WI38 (cell line): ENCODE data around the gene GFAP.

Source experiments
- H3K4me3 ChIP-seq: 2 replicates; pipeline ENCODE4 v1.5.1; 2011; ENCODE audit warnings: low read depth, mild to moderate bottlenecking, control low read depth, low read length
- CTCF ChIP-seq: IDR thresholded peaks from 2 replicates; pipeline ENCODE4 v1.5.1; 2012; ENCODE audit warnings: low read depth, mild to moderate bottlenecking, control low read depth, low read length

Gene GFAP

GRCh38 chr17:44940317-44940716 lies 25.0 kb upstream of the GFAP start:
- TF ChIP-seq CTCF, result no peak
- no peak overlapping the region for H3K4me3 ChIP-seq

DNA sequence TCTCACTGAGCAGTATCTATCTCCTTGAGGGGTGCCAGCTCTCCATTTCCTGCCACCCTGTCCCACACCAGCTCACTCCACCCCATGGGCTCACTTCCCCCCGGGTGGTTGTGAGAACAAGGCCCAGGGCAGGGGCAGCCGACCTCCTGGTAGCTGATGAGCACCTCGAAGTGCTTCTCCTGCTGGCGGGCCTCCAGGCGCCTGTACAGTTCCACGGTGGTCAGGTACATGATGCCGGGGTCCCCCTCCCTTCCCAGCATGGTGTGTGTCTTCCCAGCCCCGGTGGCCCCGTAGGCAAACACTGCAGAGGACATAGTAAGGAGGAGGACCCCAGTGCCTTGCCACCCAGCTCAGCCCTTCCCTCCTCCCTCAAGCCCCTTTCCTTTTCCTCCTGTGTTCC lies 19.8 kb upstream of the GFAP start:
- H3K4me3 ChIP-seq, result no peak overlapping the region
- TF ChIP-seq CTCF, result no peak

DNA sequence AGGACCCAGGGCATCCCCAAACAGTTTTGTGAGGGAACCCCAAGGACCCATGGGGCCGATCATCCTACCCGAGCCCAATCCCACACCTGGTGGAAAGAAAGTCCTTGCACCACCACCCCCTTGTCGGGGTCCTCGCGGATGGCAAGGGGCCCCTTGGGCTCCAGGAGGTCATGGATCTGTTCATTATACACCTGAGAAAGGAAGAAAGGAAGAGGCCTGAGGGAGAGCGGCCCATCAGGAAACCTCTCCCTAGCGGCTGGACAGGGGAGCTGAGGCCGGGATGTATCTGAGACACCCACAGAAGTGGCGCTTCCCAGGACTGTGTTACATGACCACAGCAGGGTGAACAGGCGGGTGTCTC lies 19.4 kb upstream of the GFAP start:
- TF ChIP-seq CTCF, result no peak
- no peak overlapping the region for H3K4me3 ChIP-seq

DNA sequence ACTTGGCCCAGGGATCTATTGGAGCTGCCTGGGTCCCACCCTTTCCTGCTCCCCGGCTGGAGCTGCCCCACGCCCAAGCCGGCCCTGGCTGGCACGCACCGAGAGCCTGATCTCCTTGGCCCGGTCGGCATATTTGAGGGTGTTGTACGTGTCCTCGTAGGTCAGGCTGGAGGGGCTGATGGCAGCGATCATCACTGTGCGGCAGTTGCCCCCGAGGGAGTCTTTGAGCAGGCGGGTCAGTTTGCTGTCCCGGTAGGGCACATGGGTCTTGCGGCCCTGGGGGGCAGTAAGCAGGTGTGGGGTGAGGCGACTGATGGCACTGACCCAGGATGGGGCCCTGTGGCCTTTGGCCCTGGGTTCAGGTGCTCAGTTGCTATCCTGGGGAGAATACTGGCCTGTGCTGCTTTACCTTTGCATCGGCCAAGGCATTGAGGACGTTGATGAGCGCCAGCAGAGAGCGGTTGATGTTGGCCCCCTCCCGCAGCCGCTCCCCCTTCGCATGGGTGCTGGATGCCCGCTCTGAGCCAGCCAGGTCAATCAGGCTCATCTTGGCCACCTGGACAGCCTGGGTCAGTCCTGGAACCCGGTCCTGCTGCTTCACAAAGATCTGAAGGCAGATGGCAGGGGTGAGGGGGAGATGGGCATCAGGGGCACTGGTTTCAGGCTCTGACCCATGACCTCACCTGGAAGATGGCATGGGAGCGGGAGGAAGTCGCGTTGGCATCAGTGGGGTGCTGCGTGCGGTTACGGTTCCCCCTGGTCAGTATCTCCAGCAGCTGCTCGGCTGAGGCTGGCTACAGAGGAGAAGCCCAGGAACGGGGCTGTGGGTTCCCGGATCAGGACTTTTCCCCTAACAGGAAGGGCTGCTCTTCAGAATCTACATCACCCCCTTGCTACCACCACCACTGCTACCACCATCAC lies 18.8 kb upstream of the GFAP start:
- H3K4me3 ChIP-seq, result no peak overlapping the region
- no peak for TF ChIP-seq CTCF

GRCh38 chr17:44932787-44933097 lies 17.4 kb upstream of the GFAP start:
- H3K4me3 ChIP-seq, result no peak overlapping the region
- TF ChIP-seq CTCF, result no peak

- TF ChIP-seq CTCF, result no peak
- H3K4me3 ChIP-seq, result no peak overlapping the region
Observed at GRCh38 chr17:44932096-44932786, 16.9 kb upstream of the GFAP start.

- H3K4me3 ChIP-seq, result no peak overlapping the region
- TF ChIP-seq CTCF, result no peak
Observed at GRCh38 chr17:44931376-44931775, 16.1 kb upstream of the GFAP start.
